Heart right ventricle (tissue), 16 donors: ENCODE results near the gene RXYLT1. TPM values are rescaled to one million over a fixed set of nuclear protein-coding genes. Genes with fewer than 3 reads are reported as not detected.

Source experiments
- ATAC-seq, 8 donors: fragments of 200-7000 bp; cut with Tn5 transposase; one replicate each; pipeline ENCODE4 v1.9.1; 2020; ENCODE audit warnings: mild to moderate bottlenecking in 8 of 8, moderate library complexity in 8 of 8, moderate number of reproducible peaks in 1 of 8
- DNase-seq, 2 donors: peaks; one replicate each; pipeline ENCODE4 v3.0.0-alpha.2; 2020
- H3K27ac ChIP-seq, 10 donors: fragments of 200-600 bp; sonication (generic) in 2 of 10; one replicate each; pipeline versions ENCODE4 v1.5.0 to v1.8.0; 2020 to 2022; ENCODE audit warnings: mild to moderate bottlenecking in 3 of 10
- H3K27me3 ChIP-seq, 7 donors: fragments of 200-600 bp; one replicate each; pipeline ENCODE4 v1.8.0; 2021 to 2022; ENCODE audit warnings: mild to moderate bottlenecking in 2 of 7
- H3K36me3 ChIP-seq, 9 donors: fragments of 200-600 bp; sonication (generic) in 1 of 9; one replicate each; pipeline versions ENCODE4 v1.5.0 to v1.8.0; 2020 to 2022; ENCODE audit warnings: mild to moderate bottlenecking in 2 of 9
- H3K4me1 ChIP-seq, 9 donors: fragments of 200-600 bp; sonication (generic) in 1 of 9; one replicate each; pipeline versions ENCODE4 v1.5.0 to v1.8.0; 2020 to 2022; ENCODE audit warnings: mild to moderate bottlenecking in 4 of 9
- H3K4me3 ChIP-seq, 10 donors: fragments of 200-600 bp; sonication (generic) in 2 of 10; one replicate each; pipeline versions ENCODE4 v1.5.0 to v1.8.0; 2020 to 2022; ENCODE audit warnings: mild to moderate bottlenecking in 7 of 10, moderate library complexity in 2 of 10
- H3K9me3 ChIP-seq, 11 donors: fragments of 200-600 bp in 10 of 11; sonication (generic) in 2 of 11; one replicate each; pipeline versions ENCODE4 v1.5.0 to v1.8.0; 2013 to 2022; ENCODE audit warnings: mild to moderate bottlenecking in 2 of 11, control low read depth in 1 of 11, moderate library complexity in 1 of 11
- WGBS, 2 donors: extraction: QIAGEN DNeasy Blood & Tissue Kit; methylation state at CpG; one replicate each; pipeline ENCODE4 v1.1.7; 2013; ENCODE audit warnings: inconsistent platforms in 1 of 2; 5-methylcytosine and 5-hydroxymethylcytosine counted together
- intact Hi-C, 10 donors: fragments of 100-400 bp; cut with DNase I; formaldehyde crosslinking; loops; one replicate each; pipeline versions ENCODE4 v1.11.1 to v1.14.2; 2022
- polyA plus RNA-seq, 2 donors: library from polyadenylated mRNA; stranded (reverse); fragments of 200-250 nt; gene quantifications; one replicate each; pipeline ENCODE4 v1.2.3, GENCODE V29; 2013
- total RNA-seq, 10 donors: library from RNA; stranded (reverse); fragmentation: NEBNext Ultra II Directional in 3 of 10; extraction: Animal tissue kit (Norgen Biotek cat#: 25700) in 3 of 10; gene quantifications; one replicate each; pipeline versions ENCODE4 v1.2.1 to v1.2.4, GENCODE V29; 2021 to 2023
- TF ChIP-seq, protein P1 (sequence below), 9 donors: fragments of 200-600 bp; sonication (generic) in 2 of 9; IDR thresholded peaks; one replicate each; pipeline versions ENCODE4 v1.5.0 to v1.8.0; 2021 to 2022; ENCODE audit warnings: antibody characterized with exemption in 9 of 9, mild to moderate bottlenecking in 5 of 9, moderate library complexity in 1 of 9
- donor health status: Arrhythmogenic right ventricular cardiomyopathy.
- donor health status: ischemic (EF 13 %, LVEDD 7.1; RV severe dilation, severe dysfunction).
- donor health status: healthy with polysubstance abuse.
- donor health status: DM: no; HTN: yes; CAD: no.
- donor health status: DM: no; HTN: no; CAD: no.
- donor health status: ischemic (EF 25% LVEDD 6.9; RV normal size, moderate dysfunction).
- donor health status: ischemic (EF 25% LVEDD 5.7; RV mildly dilated, moderate dysfunction).
- donor health status: healthy.
- donor health status: DM: yes; HTN: yes; CAD: no.
- donor health status: Ischemic cardiomyopathy.
- donor health status: ischemic (EF 35%, LVEDD 5.7; RV mildly dilated, moderate dysfunction).
- donor health status: nonischemic (EF 11% LVEDD 7.7; RV severe dilation, severe dysfunction).
- donor health status: DM: yes; HTN: yes; CAD: no.
- donor health status: PGD.
- donor health status: ischemic (EF 29% LVEDD 5.4; RV normal size, mild dysfunction).
- donor health status: nonischemic (EF 23%, LVEDD 6.1; RV moderate dilation, normal function).

RXYLT1 gene
- total and polyA plus RNA-seq, 12 donors: 5.1 to 20.8 (median 16.8) TPM

DNA sequence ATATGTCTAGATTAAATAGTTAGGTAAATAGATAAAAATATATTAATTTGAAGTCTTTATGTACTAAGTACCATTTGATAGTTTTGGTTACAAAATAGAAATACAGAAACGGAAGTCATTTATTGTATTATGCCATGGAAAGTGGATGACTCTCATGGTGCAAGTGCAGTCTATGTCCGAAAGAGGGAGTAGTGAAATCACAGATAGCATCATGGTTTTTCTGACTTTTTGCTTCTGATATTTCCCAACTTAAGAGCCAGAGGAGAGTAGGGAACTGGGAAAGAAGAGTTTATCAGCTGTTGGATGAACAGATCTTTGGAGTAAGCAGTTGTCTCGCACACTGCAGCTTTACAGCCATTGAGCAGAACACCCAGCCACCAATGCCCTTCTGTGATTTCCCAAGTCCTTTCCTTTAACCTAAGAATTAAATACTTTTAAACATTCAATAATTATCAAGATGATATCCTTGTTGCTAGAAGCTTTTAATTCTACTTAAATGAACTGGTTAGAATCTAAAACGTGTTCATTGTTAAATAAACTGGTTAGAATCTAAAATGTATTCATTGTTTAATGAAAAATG is 46.4 kb downstream of the RXYLT1 start:
- Histone ChIP-seq H3K9me3 (peaks cover 0 to 12% (median 0%) of the 10 kb centered on the region in 11 donors), H3K36me3 (no peaks in the 10 kb centered on the region), H3K27me3 (peaks cover 0 to 16% (median 0%) of the 10 kb centered on the region in 7 donors), H3K27ac (no peak overlapping the region), H3K4me3 (no peak overlapping the region), H3K4me1 (peaks cover 0 to 6% (median 0%) of the 10 kb centered on the region in 9 donors)
- 27 to 32% methylated on average over 4 of the region's 4 CpGs for WGBS, 2 donors
- ATAC-seq (peak in 6 of 8 donors; percentile 38 to 64 (median 49)), DNase-seq (no peak)
- TF ChIP-seq, protein P1, sequence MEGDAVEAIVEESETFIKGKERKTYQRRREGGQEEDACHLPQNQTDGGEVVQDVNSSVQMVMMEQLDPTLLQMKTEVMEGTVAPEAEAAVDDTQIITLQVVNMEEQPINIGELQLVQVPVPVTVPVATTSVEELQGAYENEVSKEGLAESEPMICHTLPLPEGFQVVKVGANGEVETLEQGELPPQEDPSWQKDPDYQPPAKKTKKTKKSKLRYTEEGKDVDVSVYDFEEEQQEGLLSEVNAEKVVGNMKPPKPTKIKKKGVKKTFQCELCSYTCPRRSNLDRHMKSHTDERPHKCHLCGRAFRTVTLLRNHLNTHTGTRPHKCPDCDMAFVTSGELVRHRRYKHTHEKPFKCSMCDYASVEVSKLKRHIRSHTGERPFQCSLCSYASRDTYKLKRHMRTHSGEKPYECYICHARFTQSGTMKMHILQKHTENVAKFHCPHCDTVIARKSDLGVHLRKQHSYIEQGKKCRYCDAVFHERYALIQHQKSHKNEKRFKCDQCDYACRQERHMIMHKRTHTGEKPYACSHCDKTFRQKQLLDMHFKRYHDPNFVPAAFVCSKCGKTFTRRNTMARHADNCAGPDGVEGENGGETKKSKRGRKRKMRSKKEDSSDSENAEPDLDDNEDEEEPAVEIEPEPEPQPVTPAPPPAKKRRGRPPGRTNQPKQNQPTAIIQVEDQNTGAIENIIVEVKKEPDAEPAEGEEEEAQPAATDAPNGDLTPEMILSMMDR (IDR thresholded peaks at IDR 0.05): peak; percentile 53 to 79 (median 71)
- intact Hi-C loops: loop anchor here in 2 of 10 donors (1.0 to 10.0 kb wide), 2 partner anchors 430 to 559 kb away; no protein-coding TSS in a partner anchor

DNA sequence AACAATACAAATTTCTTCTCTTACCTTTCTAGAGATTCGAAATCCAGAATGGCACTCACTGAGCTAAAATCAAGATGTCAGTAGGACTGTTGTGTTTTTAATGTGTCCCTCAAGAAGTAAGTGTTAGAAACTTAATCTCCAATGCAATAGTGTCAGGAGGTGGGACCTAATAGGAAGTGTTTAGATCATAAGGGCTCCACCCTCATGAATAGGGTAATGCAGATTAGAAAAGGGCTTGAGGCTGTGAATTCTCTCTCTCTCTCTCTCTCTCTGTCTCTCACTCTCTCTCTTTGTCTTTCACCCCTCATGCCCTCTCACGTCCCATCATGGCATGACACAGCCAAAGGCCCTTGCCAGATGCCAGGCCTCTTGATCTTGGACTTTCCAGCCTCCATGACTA is 49.2 kb downstream of the RXYLT1 start:
- intact Hi-C loops: loop anchor here in 1 of 10 donors (10.0 kb wide), 1 partner anchor 556 kb away; no protein-coding TSS in a partner anchor
- Histone ChIP-seq H3K9me3 (peaks cover 0 to 12% (median 0%) of the 10 kb centered on the region in 11 donors), H3K27me3 (peaks cover 0 to 2% (median 0%) of the 10 kb centered on the region in 7 donors), H3K4me1 (no peaks in the 10 kb centered on the region), H3K4me3 (no peak overlapping the region), H3K27ac (no peak overlapping the region), H3K36me3 (no peaks in the 10 kb centered on the region)
- TF ChIP-seq, protein P1 (IDR thresholded peaks at IDR 0.05): no peak
- WGBS, 2 donors: 90 to 92% methylated on average over 2 of the region's 2 CpGs
- no peak for DNase-seq
- no peak for ATAC-seq

DNA sequence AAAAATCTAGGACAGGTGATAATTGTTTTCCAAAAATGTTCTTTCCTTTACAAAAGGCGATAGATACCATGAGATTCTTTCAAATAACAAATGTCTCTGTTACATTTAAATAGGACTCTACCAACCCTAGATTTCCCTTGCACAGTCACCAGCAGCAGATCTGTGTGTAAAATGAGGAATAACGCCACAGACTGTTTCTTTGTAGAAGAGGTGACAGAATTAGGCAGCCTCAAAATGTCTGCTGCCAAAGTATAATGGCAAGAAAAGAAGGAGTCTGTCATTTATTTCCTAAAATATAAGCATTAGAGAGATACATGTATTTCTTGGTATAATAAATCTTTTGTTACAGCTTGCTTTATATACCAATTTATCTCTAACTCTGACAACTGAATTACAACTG is 56.3 kb downstream of the RXYLT1 start:
- no peak overlapping the region for H3K4me3 ChIP-seq
- H3K9me3 ChIP-seq: no peaks in the 10 kb centered on the region
- no peaks in the 10 kb centered on the region for H3K27me3 ChIP-seq
- intact Hi-C loops: loop anchor here in 3 of 10 donors (2.0 to 10.0 kb wide), 3 partner anchors 421 to 559 kb away; partner anchors contain the start of gene C12orf56 (in 1 of the 3)
- H3K27ac ChIP-seq: no peak overlapping the region
- ATAC-seq (no peak), DNase-seq (no peak)
- TF ChIP-seq, protein P1 (IDR thresholded peaks at IDR 0.05): no peak
- H3K4me1 ChIP-seq: no peaks in the 10 kb centered on the region
- H3K36me3 ChIP-seq: no peaks in the 10 kb centered on the region
- 84 to 86% methylated on average over 2 of the region's 2 CpGs for WGBS, 2 donors

DNA sequence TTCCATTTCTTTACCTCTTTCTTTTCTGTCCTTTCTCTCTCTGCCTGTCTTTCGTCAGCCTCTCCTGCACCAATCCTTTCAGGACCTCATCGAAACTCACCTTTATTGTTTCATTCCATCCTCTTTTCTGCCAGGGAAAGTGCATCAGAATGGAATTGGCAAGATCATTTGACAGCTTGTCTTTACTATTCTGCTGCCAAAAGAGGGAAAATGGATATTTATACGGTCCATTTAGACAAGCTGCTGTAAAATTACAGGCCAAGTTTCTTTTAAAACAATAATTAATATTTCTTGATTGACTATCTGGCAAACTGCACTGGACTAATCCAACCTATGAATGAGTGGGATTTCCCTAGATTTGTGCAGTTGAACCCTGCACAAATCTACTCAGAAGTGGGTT is 57.2 kb downstream of the RXYLT1 start:
- ATAC-seq: no peak
- TF ChIP-seq, protein P1 (IDR thresholded peaks at IDR 0.05): no peak
- intact Hi-C loops: loop anchor here in 4 of 10 donors (1.0 to 10.0 kb wide), 4 partner anchors 271 to 558 kb away; partner anchors contain the start of gene C12orf56 (in 1 of the 4)
- Histone ChIP-seq H3K36me3 (no peaks in the 10 kb centered on the region), H3K4me3 (no peak overlapping the region), H3K4me1 (no peaks in the 10 kb centered on the region), H3K9me3 (no peaks in the 10 kb centered on the region), H3K27me3 (no peaks in the 10 kb centered on the region), H3K27ac (no peak overlapping the region)
- 79 to 83% methylated on average over 3 of the region's 3 CpGs for WGBS, 2 donors
- DNase-seq: no peak
